Stimulated activated CD8-positive, alpha-beta memory T cell treated with anti-CD3 and anti-CD28 coated beads, Interleukin-7, amount 100 ng/mL, for 24 hours (primary cell): ENCODE results near the gene ZSWIM3.
"Not testable (repeated sequence)": the region's sequence is repeated elsewhere in the genome, so short reads cannot be mapped to it uniquely, and the experiment has no call there.

Source experiments
- DNase-seq: peaks from one replicate; pipeline ENCODE4 v3.0.0-alpha.2; 2020; ENCODE audit warnings: low read depth

The ZSWIM3 gene

GRCh38 chr20:45857114-45857881 is at the start of gene ZSWIM3, which contains the start of gene ACOT8:
Gene ZSWIM3 (plus strand): TSS chr20:45857614. CDS start chr20:45857826, 212 bp downstream.
Gene ACOT8 (minus strand): TSS chr20:45857392. CDS start chr20:45857315, 77 bp downstream.
- peak; percentile 74 for DNase-seq

- no peak for DNase-seq
Observed at GRCh38 chr20:45810191-45810970, 47.0 kb upstream of the ZSWIM3 start.

GRCh38 chr20:45812157-45813005 is 45.0 kb upstream of the ZSWIM3 start, which contains the start of gene UBE2C:
Gene UBE2C (plus strand): TSS chr20:45812644. CDS start chr20:45812696, 52 bp downstream.
- DNase-seq, result peak; percentile 87

- no peak for DNase-seq
Observed at GRCh38 chr20:45813006-45813340, 44.4 kb upstream of the ZSWIM3 start.

GRCh38 chr20:45813489-45813888 is 43.9 kb upstream of the ZSWIM3 start:
- DNase-seq, result no peak

- DNase-seq, result no peak
Observed at GRCh38 chr20:45814314-45814713, 43.1 kb upstream of the ZSWIM3 start.

- DNase-seq, result no peak
Observed at GRCh38 chr20:45816951-45817350, 40.5 kb upstream of the ZSWIM3 start.

GRCh38 chr20:45817376-45818194 is 39.8 kb upstream of the ZSWIM3 start:
- DNase-seq, result no peak

GRCh38 chr20:45818239-45818638 is 39.2 kb upstream of the ZSWIM3 start:
- DNase-seq, result no peak

- no peak for DNase-seq
Observed at GRCh38 chr20:45819466-45819865, 37.9 kb upstream of the ZSWIM3 start.

GRCh38 chr20:45821947-45822346 is 35.5 kb upstream of the ZSWIM3 start:
- DNase-seq, result no peak

GRCh38 chr20:45822857-45823256 is 34.6 kb upstream of the ZSWIM3 start:
- no peak for DNase-seq

GRCh38 chr20:45823949-45824835 is 33.2 kb upstream of the ZSWIM3 start:
- no peak for DNase-seq

GRCh38 chr20:45826381-45827019 is 30.9 kb upstream of the ZSWIM3 start:
- DNase-seq, result no peak

- no peak for DNase-seq
Observed at GRCh38 chr20:45827030-45827652, 30.3 kb upstream of the ZSWIM3 start, which contains the start of gene TNNC2. Gene TNNC2 (minus strand): TSS chr20:45827312. CDS start chr20:45827248, 64 bp downstream.

- no peak for DNase-seq
Observed at GRCh38 chr20:45827712-45828111, 29.7 kb upstream of the ZSWIM3 start.

GRCh38 chr20:45828589-45828988 is 28.8 kb upstream of the ZSWIM3 start:
- no peak for DNase-seq

- not testable (repeated sequence) for DNase-seq
Observed at GRCh38 chr20:45829673-45830106, 27.7 kb upstream of the ZSWIM3 start.

- DNase-seq, result no peak
Observed at GRCh38 chr20:45832619-45833018, 24.8 kb upstream of the ZSWIM3 start.
